Posterior vena cava (tissue), 2 donors: ENCODE results near the gene RPL15. TPM values are rescaled to one million over a fixed set of nuclear protein-coding genes. Genes with fewer than 3 reads are reported as not detected.

Experiments used
- DNase-seq: peaks from one replicate; pipeline ENCODE4 v3.0.0-alpha.2; 2020; ENCODE audit warnings: low spot score
- intact Hi-C, 2 donors: fragments of 100-400 bp; cut with DNase I; formaldehyde crosslinking; loops; one replicate each; pipeline versions ENCODE4 v1.14.1 to v1.14.2; 2022 to 2023
- total RNA-seq, 2 donors: library from RNA; stranded (reverse); fragmentation: NEBNext Ultra II Directional; extraction: Animal tissue kit (Norgen Biotek cat#: 25700); gene quantifications; one replicate each; pipeline ENCODE4 v1.2.1, GENCODE V29; 2021
- donor health status: DM: yes; HTN: yes; CAD: no.
- donor health status: DM: yes; HTN: yes; CAD: no.

RPL15 gene
- total RNA-seq, 2 donors from 2014 or later = 1,213 to 1,232 TPM

DNA sequence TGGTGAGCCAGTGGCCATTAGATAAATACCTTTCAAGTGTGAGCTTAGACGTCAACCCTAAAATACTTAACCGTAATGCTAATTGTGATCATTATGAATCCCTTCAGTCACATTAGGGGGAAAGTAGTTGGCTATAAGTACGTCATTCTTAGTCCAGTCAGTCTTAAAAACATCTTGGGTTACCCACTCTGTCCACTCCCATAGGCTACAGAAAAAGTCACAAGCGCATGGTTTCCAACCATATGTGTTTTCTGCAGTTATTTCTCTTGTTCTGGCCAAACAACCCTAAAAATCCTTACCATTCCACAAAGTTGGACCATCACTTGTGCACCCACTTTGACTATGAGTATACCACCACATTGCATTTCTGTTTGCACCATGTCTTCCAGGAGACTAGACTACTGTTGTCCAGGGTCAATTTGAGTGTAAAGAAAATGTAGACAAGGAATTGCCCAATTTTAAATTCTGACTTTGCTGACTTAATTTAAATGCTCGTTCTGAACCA, 3.3 kb downstream of the RPL15 start:
- intact Hi-C loops = no loop called here

GRCh38 chr3:23921052-23921511, 4.2 kb downstream of the RPL15 start:
- intact Hi-C loops = no loop called here
- DNase-seq = no peak

More for the DNA sequence above, 3.3 kb downstream of the RPL15 start:
- no peak for DNase-seq

DNA sequence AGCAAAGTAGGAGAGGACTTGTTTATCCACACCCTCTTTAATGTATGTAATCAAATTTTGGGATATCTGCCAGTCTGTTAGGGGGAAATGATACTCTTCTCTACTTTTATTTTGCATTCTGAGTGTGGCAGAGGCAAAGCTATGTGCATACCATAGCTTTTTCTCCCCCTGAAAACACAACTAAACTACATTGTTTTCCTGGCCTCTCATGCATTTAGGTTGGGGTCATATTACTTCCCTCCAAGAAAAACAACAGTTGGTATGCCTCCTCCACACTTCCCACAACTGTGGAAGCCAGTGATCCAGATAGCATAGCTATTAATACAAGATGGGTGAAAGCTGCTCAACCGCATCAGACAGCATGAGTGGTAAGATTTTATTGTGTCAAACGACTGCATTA, 6.9 kb downstream of the RPL15 start:
- DNase-seq = no peak
- intact Hi-C loops = no loop called here

- DNase-seq = no peak
- intact Hi-C loops = no loop called here
Observed at GRCh38 chr3:23926246-23926645, 9.3 kb downstream of the RPL15 start.

DNA sequence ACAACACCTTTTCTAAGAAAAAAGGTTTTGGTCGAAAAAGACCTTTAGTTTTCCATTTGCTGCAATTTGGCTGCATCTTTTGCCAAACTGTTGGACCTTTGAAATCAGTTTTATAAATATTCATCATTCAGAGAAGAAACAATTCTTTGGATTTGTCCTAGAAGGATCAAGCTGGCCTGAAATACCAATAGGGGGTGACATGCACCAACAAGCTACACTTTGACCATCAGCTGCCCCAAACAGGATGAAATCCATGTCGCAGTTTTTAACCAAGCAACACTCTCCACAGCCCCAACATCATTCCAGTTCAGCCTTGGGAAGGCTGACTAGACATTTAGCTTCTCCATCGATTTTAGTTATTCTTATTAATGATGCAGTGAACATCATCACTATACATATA, 9.8 kb downstream of the RPL15 start:
- intact Hi-C loops = no loop called here

GRCh38 chr3:23928524-23928923, 11.6 kb downstream of the RPL15 start:
- no peak for DNase-seq
- intact Hi-C loops = no loop called here

More for the DNA sequence above, 9.8 kb downstream of the RPL15 start:
- DNase-seq = no peak

GRCh38 chr3:23931597-23931996, 14.7 kb downstream of the RPL15 start:
- intact Hi-C loops = no loop called here
- DNase-seq = no peak

DNA sequence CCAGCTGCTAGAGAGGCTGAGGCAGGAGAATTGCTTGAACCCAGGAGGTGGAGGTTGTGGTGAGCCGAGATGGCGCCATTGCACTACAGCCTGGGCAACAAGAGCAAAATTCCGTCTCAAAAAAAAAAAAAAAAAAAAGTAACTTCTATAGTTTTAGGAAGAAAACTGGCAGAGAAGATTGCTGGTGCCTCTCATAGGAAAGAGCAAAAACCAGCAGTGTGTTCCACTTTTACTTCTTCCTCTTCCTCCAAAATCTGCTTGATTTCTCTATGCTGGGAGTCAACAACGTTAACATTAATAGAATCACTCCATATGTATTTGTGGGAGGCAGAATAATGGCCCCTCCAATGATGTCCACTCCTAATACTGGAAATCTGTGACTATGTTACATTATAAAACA, 15.6 kb downstream of the RPL15 start:
- intact Hi-C loops = no loop called here
- no peak for DNase-seq

GRCh38 chr3:23934253-23934652, 17.3 kb downstream of the RPL15 start:
- intact Hi-C loops = no loop called here
- no peak for DNase-seq

DNA sequence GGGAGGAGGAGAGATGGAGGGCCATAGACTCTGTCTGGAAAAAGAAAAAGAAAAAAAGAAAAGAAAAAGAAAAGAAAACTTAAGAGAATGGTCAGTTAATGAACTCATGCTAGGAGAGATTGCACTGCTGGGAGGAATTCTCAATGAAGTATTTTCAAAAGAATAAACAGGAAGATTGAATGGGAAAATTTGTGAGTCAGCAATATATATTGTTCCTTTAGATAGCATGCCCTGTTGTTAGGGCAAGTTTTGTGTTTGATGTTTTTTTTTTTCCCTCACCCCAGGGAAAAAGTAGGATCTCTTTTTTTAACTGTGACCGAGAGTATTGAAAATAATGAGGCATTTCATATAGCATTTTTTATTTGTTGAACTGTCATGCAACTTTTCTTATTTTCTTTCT, 20.4 kb downstream of the RPL15 start:
- no peak for DNase-seq
- intact Hi-C loops = no loop called here

- intact Hi-C loops = no loop called here
- DNase-seq = no peak
Observed at GRCh38 chr3:23938688-23939087, 21.8 kb downstream of the RPL15 start.

GRCh38 chr3:23940775-23941174, 23.8 kb downstream of the RPL15 start:
- intact Hi-C loops = no loop called here

DNA sequence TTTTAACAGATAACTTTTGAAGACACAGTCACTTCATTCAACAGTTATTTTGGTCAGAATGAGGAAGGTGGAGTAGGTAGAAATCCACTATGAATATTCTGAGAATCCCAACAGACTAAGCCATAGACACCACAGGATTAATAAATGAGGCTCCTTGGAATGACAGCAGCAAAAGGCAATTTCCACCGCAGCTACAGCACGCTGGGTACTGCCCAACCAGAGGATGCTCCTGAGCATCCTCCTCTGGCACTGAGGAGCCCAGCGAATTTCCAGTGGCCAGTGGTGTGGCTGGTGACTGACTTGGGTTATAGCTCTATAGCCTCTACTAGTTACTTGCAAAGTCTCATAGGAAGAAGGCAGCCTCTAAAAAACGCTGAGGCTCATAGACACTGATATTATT, 24.5 kb downstream of the RPL15 start:
- no peak for DNase-seq
- intact Hi-C loops = no loop called here

More at GRCh38 chr3:23940775-23941174, 23.8 kb downstream of the RPL15 start:
- no peak for DNase-seq

- intact Hi-C loops = no loop called here
Observed at GRCh38 chr3:23942546-23942945, 25.6 kb downstream of the RPL15 start.

GRCh38 chr3:23944007-23944783, 27.3 kb downstream of the RPL15 start:
- no peak for DNase-seq
- intact Hi-C loops = no loop called here

More at GRCh38 chr3:23942546-23942945, 25.6 kb downstream of the RPL15 start:
- DNase-seq = no peak

- peak; percentile 93 for DNase-seq
- intact Hi-C loops = no loop called here
Observed at GRCh38 chr3:23944861-23945662, 28.1 kb downstream of the RPL15 start, which contains the start of gene NR1D2. NR1D2 (plus strand) TSS chr3:23945286; CDS start chr3:23945579, 293 bp downstream.

DNA sequence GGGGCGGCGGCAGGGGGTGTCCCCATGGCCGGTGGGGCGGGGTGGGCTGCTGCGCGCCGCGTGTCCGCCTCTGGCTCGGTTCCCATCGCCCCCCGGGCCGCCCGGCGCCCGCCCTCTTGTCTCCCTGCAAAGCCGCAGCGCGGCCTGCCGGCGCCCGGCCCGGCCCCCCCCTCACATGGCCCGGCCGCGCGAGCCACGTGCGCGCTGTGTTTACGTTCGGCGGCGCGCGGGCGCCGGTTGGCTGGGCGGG, 28.7 kb downstream of the RPL15 start:
- intact Hi-C loops = no loop called here
- no peak for DNase-seq

- peak; percentile 100 for DNase-seq
- intact Hi-C loops = no loop called here
Observed at GRCh38 chr3:23945913-23946687, 29.2 kb downstream of the RPL15 start.

- no peak for DNase-seq
- intact Hi-C loops = no loop called here
Observed at GRCh38 chr3:23948761-23949160, 31.8 kb downstream of the RPL15 start.

- intact Hi-C loops = no loop called here
Observed at GRCh38 chr3:23949784-23950183, 32.9 kb downstream of the RPL15 start.

More at GRCh38 chr3:23949784-23950183, 32.9 kb downstream of the RPL15 start:
- no peak for DNase-seq
